Inflammatory macrophage treated with lipopolysaccharide for 4 hours (primary cell): ENCODE data around the gene PDGFB.

ENCODE experiments used
- DNase-seq: peaks from one replicate; pipeline ENCODE4 v3.0.0-alpha.2; 2020

Gene PDGFB

DNA sequence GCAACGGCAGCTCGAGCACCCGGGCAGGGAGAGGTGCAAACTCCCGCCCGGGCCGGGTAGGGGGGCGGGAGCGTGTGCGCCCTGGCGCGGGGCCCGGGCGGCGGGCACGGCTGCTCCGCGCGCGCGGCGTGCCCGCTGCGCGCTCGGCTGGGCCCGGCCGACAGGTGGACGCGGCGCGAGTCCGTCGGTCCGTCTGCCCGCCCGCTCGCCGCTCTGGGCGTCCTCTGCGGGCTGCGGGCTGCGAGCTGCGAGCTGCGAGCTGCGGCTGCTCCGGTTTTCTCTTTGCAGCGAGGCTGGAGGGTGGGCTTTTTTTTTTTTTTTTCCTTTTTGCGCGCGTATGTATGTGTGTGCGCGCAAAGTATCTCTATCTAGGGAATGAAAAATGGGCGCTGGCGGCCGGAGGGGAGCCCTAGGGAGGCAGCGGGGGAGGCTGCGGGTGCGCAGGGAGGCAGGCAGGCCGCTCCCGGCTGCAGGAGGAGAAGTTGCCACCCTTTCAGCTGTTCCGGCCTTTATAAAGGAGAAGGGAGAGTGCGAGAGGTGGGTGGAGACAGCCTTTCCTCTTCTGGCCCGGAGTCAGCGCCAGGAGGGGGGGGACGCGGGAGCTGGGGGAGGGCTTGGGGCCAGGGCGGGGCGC is at the start of gene PDGFB:
TSS of gene PDGFB (minus strand) at position 487 of the 634 bp plus-strand sequence. CDS start 1,019 bp downstream, outside the sequence.
- DNase-seq = peak; percentile 78

DNA sequence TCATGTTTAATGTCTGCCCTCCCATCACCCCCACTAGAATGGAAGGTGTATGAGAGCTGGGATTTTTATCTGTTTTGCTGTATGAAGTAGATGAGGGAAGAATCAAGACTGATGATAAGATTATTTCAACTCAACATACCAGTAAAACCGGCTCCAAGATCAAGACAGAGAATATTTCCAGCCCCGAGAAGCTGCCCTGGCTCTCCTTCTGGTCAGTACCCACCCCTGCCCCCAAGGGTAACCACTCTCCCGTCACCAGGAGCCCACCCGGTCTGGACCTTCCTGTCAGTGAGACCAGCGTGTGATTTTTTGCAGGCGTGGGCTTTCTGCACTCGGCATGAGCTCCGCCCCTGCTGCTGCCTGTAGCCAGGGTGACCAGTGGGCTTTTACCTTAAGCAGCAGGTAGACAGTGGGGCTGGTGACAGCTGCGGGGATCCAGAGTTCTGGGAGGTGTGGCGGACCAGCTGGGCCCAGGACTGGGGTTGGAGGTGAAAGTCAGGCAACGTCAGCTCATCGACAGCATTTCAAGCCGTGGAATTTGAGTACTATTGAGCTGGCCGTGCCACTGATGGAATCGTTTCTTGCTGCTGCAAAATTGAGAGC is 49.1 kb upstream of the PDGFB start:
- no peak for DNase-seq

DNA sequence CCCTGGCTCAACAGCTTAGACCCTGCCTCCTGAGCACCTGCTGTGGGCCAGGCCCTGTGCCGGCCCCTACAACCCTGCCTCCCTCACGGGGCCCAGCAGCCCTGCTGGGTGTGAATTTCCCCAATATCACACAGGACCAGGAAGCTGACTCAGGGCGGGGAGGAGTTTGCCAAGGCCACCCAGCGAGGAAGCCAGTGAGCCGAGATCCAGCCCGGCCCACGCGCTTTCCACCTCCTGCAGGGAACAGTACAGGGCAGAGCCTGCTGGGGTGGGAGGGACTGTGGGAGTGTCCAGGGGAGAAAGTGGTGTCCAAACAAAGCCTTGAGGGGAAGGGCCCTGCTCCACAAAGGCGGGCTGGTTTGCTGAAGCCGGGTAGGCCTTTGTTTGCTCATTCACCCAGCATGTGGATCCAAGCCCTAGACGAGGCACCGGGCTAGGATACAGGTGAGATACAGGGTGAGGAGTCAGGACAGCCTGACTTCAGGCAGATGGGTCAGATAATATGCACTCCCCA is 47.8 kb upstream of the PDGFB start:
- DNase-seq = peak; percentile 97

DNA sequence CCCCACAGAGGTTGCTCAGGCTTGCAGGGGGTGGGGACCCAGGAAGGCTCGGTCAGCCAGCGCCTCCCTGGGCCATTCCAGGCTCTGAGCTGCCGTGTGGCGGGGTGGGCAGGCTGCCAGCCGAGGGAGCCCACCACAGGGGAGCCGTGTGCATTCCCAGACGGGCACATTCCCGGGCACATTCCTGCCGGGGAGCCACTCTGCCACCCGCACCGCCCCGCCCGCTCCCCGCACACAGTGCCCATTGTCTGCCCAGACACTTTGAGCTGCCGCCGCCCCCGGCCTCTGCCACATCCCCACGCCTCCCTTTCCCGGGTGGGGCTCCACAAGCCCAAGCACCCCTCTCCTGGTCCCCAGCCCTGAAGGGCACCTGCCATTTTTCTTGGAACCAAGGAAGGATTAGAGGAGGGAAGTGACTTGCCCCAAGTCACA is 47.3 kb upstream of the PDGFB start:
- no peak for DNase-seq

DNA sequence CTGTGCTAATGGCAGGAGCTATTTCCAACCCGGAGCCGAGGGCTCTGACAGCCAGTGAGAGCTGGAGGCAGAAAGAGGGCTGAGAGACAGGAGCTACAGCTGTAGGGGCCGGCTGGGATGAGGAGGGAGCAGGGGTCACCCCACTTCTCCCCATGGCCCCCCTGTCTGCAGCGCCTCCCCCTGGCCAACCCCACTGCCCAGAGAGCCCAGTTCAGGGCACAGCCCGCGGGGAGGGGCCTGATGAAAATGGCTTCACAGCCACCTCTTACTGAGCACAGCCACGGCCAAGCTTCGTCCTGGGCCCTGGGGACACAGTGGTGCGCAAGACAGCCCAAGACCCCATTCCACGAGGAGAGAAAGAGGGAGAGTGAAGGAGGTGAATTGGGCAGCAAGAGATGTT is 46.7 kb upstream of the PDGFB start:
- no peak for DNase-seq

DNA sequence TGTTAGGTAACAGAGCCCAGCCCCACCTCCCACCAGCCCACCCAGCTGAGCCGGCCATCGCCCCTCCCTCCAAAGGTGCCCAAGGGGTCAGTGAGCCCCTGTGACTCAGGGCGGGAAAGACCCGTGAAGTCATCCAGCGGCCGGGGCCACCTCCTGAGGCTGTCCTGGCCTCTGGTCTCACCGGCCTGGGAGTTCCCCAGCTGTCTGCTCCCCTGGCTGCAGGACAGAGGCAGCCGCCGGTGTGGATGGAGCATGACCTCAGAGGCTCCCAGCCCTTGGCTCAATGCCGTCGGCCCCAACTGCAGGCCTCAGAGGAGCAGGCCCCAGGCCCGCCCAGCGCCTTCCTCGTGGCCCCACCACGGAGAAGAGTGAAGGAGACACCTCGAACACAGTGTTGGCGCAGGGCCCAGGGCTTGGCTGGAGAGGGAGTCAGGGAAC is 46.0 kb upstream of the PDGFB start:
- peak; percentile 57 for DNase-seq

DNA sequence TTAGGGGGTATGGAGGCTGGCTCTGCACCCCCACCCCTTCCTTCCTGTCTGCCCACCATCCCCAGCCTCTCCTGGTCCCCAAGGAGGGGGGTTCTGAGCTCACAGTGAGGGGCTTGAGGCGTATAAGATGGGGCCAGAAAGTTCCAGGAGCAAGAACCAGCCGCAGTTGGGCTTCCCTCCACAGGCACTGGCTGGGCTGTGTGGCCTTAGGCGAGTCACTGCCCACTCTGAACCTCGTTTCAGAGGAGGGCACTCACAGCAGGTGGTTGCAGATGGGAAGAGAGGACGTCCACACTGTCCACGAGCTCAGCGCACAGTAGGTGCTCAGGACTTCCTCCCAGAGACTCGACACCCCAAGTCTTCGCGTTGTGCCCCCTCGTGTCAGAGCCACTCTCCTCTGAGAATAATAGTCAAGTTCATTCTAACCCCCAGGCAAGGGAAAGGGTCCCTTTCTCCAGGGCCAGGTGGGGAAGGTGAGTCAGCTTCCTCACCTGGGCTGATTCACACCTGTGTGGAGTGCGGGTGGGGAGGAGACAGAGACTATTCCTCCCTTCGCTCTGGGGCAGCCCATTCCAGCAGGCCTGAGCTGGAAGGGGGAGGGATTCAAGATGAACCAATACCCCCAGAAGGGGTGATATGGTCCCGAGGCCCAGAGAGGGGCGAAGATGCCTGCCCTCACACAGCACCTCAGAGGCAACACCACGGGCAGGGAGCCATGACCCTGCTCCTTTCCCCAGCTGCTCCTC is 45.4 kb upstream of the PDGFB start:
- no peak for DNase-seq

DNA sequence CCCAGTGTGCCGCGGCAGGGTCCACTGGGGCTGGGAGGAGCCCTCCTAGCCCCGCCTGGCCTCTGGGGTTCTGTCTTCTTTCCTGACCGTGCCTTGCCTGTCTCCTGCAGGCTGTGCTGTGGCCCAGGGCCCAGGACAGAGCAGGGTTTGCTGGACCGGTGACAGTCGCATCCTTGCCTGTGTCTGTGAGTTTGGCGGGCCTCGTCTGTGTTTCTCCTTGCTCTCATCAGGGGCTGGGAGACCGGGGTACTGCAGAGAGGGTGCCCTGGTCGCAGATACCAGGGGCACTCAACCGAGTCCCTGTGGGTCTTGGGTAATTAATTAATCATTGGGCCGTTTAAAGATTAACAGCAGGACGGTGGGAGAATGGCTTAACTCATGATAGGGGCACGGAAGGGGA is 44.8 kb upstream of the PDGFB start:
- no peak for DNase-seq

DNA sequence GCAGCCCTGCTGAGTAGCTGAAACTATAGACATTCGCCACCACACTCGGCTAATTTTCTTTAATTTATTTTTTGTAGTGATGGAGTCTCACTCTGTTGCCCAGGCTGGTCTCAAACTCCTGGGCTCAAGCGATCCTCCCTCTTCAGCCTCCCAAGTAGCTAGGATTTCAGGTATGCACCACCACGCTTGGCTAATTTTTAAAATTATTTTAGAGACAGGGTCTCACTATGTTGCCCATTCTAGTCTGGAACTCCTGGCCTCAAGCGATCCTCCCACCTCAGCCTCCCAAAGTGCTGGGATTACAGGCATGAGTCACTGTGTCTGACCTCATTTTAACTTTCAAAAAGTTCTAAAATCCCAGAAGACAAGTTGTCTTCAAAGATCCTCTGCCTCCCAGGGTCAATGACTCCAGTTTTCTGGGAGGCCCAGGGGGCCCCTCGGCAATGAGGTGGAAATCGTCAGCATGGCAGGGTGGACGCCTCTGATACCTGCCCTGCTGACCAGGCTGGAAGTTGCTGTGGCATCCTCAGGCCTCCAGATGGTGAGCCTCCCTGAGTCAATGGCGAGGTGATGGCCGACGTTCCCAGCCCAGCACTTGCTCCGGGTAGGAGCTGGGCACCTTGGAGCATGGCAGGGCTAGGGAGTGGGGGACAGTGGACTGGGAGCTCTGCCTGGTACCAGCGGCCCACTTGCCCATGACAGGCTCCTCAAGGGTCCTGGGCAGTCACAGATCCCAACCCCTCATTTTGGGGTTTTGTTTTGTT is 43.5 kb upstream of the PDGFB start:
- DNase-seq = no peak

DNA sequence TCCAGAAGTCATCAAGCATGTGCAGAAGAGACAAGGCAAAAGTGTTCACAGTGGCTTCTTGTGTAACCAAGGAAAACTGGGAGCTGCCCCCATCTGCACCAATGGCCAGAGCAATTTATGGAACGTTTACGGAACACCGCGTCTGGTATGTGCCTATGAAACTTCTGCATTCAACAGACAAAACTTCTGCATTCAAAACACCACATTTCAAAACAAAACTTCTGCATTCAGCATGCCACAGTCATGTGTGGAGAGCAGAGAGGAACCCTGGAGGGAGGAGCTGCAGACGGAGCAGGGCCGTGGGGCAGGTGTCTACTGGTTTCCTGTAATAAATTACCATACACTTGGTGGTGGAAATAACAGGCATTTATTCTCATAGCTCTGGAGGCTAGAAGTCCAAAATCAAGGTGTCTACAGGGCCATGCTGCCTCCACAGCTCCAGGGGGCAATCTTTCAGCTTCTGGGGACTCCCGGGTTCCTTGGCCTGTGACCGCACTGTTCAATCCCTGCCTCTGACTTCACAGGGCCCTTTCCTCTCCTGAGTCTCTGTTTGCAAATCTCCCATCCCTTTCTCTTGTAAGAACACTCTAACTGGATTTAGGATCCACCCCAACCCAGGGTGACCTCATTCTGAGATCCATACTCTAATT is 42.4 kb upstream of the PDGFB start:
- peak; percentile 91 for DNase-seq

DNA sequence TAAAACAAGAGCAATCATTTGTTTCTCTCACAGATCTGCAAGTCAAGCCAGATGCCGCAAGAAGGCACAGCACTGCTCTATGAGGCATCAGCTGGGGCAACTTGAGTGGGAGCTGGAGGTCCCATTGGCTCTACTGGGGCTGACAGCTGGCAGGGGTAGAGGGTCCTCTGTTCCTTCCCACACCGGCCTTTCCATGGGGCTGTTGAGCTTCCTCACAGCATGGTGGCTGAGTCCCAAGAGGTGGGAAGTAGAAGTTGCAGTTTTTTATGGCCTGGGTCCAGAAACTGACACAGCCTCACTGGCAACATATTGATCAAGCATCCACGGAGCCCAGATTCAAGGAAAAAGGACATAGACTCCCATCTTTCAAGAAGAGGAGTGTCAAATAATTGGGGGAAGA is 40.2 kb upstream of the PDGFB start:
- DNase-seq = no peak

DNA sequence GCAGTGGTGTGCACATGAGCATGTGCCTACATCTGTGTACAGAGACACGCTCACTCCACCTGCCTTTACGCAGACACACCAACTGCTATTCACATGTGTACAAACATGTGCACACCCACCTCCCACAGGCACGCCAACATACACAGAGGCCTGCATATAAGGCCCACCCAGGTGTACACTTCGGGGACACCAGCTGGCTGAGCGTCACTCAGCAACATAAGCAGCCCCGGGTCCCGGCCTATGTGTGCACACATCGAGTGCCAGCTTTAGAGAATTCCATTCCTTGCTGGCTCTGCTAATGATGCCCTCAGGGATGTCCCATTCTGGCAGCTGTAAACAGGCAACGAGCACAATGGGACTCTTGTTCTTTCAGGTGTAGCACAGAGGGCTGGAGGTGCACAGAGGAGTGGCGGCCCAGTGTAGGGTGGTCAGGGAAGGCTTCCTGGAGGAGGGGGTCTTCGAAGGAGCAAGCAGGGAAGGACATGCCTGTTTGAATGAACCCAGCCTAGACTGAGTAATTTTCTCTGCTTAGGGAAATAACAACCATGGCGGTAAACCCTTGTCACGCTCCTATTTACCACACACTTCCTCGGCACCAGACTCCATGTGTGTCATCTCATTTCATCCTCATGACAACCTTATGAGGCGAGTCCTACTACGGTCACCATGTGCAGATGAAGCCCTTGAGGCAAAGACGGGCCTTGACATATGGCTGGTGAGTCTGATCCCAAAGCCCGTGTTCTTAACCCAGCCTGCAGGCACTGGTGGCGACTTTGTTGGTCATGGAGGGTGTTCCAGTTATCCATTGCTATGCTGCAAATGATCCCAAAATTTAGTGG is 39.6 kb upstream of the PDGFB start:
- no peak for DNase-seq

DNA sequence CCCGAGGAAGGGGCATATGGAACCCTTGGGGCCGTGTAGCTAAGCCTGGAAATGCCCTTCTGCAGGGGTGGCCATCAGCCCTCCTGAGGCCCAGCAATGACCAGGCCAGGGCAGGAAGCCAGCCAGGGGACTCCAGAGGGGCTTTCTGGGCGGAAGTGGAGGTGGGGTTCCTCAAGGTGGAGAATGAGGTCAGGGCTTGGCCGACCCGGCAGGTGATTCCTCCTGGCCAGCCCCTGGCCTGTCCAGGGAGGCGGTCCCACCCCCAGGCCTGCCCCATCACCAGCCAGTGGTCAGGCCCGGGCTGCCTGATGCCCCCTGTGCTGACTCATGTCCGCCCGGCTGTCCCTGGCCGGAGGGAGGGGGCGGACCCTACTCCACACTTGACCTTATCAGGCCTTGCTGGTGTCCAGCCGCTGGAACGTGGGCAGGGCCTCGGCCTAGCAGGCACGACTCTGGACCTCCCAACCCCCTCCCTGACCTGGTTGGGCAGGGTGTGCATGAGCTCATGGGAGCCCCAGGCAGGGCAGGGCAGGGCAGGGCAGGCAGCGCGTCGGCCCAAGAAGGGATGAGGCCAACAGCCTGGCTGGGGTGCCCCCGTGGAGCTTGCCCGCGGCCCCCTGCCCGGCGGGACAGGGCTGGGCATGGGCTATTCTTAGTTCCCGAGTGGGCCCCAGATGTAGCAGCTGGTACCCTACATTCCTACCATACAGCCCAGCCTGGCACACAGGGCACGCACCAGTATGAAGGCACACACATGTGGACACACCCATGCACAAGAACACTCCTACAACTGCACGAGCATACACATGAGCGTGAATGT is 38.8 kb upstream of the PDGFB start:
- DNase-seq = peak; percentile 51

DNA sequence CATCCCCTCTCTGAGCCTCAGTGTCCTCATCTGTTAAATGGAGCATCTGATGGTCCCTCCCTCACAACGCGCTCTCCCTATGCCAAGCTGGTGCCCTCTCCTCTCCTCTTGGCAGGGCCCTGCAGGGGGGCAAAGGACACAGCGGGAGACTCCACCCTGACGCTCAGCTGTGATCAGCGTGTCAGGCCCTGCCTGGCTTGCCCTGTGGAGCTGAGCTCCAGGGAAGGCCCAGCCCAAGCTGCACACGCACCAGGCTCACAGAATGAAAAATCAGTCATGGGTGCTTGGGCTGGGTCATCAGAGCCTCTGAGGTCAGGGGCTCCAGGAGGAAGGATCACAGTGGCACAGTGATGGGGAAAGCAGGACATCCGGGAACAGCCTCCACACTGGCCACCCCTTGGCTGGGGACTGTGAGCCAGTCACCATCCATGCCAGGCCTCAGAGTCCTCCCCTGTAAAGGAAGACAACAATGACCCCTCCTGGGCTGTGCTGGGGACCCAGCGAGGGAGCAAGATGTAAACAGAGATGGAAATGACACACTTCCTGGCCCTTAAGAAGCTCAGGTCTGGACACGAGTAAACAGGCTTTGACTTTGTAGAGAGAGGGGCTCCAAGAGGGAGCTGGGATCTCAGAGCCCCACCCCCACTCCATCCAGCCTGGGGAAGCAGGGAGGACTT is 38.0 kb upstream of the PDGFB start:
- peak; percentile 71 for DNase-seq

DNA sequence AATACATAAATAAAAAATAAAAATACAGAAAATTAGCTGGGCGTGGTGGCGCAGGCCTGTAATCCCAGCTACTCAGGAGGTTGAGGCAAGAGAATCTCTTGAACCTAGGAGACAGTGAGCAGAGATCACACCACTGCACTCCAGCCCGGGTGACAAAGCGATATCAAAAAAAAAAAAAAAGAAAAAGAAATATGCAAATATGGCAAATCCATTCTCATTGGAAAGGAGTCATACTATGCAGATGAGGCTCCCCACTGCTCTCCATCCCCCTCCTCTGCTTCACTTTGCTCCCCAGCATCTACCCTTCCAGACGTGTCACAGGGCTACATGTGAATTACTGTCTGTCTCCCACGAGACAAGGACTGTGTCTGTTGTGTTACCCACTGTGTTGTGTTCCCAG is 36.3 kb upstream of the PDGFB start:
- no peak for DNase-seq

DNA sequence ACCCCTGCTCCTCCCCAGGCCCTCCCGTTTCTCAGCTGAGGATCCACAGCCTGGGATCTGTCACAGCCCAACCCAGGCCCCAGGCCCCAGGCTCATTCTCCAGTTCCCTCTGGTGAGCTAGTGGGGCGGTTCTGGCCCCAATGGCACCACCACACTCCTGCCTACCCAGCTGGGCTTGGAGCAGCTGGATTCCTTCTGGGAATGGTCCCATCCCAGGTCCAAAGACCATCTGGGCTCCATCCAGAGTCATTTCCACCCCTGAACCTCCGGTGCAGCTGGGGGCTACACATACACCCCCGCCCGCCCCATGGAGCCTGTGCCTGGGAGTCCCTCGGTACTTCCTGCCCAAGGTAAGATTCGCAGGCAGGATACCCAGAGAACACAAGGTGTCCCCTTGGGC is 35.5 kb upstream of the PDGFB start:
- DNase-seq = no peak

DNA sequence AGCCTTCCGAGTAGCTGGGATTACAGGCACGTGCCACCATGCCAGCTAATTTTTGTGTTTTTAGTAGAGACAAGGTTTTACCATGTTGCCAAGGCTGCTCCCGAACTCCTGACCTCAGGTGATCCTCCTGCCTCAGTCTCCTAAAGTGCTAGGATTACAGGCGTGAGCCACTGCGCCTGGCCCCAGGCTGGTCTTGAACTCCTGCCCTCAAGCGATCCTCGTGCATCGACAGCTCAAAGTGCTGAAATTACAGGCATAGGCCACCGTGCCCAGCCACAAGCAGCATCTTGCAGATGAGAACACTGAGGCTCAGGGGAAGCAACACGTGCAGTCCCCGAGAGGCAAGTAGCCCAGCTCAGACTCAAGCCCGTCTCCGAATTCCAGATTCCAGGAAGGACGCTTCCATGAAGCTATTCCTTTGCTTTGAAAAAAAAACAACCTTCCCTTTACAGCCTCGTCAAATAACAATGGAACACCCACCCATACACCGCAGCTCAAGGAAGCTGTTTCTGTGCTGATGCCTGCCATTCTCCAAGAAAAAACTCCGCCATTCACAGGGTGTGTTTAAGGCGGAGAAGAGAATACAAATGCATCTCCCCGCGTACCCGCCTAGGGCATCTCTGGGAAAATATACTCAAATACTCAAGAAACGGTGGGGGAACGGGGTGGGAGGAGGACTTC is 34.5 kb upstream of the PDGFB start:
- no peak for DNase-seq

DNA sequence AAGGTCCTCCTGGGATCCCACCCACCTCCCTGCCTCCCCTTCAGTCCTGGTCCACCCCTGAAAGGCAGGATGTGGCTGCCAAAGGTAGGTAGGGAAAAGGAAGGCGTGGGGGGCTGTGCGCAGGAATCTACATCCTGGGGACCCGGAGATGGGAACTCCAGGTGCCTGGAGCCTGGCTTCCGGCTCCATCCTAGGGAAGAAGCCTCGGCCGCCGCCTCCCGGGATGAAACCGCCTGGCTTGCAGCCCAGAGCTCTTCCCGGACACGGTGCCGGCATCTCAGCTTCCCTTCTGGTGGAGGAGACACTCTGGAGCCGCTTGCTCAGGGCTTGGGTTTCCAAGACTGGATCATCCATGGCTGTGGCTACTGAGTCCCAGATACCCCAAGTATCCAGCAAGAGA is 33.3 kb upstream of the PDGFB start:
- no peak for DNase-seq

DNA sequence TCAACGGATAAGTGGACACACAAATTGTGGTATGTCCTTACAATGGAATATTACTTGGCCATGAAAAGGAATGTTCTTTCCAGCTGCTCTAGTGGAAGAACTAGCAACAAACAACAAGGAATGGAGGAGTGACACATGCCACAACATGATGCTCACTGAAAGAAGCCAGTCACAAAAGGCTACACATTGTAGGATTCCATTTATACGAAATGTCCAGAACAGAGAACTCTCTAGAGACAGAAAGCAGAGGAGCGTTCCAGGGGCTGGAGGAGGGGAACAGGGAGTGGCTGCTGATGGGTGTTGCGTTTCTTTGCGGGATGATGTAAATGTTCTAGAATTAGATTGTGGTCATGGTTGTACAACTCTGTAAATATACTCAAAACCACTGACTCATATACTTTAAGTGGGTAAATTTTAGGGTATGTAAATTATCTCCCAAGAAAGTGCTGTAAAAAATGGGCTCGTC is 32.4 kb upstream of the PDGFB start:
- peak; percentile 90 for DNase-seq
